ENCODE results near the gene CRIM1.

DNA sequence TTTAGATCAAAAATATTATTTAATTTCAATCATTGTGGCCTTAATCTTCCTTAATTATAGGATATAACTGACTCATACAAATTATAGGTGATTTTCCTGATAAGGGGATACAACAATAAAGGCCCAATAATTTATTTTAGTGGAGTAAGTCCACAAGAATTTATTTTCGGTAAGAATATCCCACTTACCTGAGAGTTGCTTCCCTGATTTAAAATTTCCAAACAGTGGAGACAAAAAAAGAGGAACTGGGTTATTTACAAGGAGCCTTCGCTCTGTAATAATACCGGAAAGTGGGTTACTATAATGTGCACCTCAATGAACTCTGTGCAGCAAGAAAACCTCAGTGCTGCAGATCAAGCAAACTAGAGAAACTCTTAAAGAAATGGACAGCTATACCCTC, 200.2 kb downstream of the CRIM1 start:
- TF ChIP-seq, protein P1, sequence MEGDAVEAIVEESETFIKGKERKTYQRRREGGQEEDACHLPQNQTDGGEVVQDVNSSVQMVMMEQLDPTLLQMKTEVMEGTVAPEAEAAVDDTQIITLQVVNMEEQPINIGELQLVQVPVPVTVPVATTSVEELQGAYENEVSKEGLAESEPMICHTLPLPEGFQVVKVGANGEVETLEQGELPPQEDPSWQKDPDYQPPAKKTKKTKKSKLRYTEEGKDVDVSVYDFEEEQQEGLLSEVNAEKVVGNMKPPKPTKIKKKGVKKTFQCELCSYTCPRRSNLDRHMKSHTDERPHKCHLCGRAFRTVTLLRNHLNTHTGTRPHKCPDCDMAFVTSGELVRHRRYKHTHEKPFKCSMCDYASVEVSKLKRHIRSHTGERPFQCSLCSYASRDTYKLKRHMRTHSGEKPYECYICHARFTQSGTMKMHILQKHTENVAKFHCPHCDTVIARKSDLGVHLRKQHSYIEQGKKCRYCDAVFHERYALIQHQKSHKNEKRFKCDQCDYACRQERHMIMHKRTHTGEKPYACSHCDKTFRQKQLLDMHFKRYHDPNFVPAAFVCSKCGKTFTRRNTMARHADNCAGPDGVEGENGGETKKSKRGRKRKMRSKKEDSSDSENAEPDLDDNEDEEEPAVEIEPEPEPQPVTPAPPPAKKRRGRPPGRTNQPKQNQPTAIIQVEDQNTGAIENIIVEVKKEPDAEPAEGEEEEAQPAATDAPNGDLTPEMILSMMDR (IDR thresholded peaks at IDR 0.05) = no peak
- no peak for TF ChIP-seq POLR2A (IDR thresholded peaks at IDR 0.05; ENCODE audit: low read depth)
- no peak for TF ChIP-seq POLR2AphosphoS5 (IDR thresholded peaks at IDR 0.05)
- TF ChIP-seq EP300 (IDR thresholded peaks at IDR 0.05) = no peak
